ENCODE results near the gene NRXN2.

NRXN2 gene

GRCh38 chr11:64627371-64627770 is 95.6 kb downstream of the NRXN2 start:
- Histone ChIP-seq H3K9ac (ENCODE audit: low read length) (no peak overlapping the region), H3K4me3 (ENCODE audit: low read length) (no peak overlapping the region), H4K5ac (ENCODE audit: low read length) (no peak overlapping the region), H3K4ac (ENCODE audit: low read depth, low read length) (no peak overlapping the region), H3K27me3 (ENCODE audit: insufficient read depth, low read length, poor library complexity) (no peaks in the 10 kb centered on the region), H3K4me2 (ENCODE audit: low read length) (no peak overlapping the region), H2BK120ac (ENCODE audit: low read depth, low read length) (no peak overlapping the region), H3K56ac (ENCODE audit: low read length) (no peak overlapping the region), H3K23ac (ENCODE audit: low read length) (no peak overlapping the region), H3K27ac (ENCODE audit: low read depth, low read length) (no peak overlapping the region), H2AK5ac (ENCODE audit: low read length) (no peak overlapping the region), H2BK5ac (ENCODE audit: low read length) (no peak overlapping the region), H3K79me1 (ENCODE audit: low read length) (no peaks in the 10 kb centered on the region), H3K36me3 (ENCODE audit: control insufficient read depth, insufficient read depth, low read length) (no peaks in the 10 kb centered on the region), H3K79me2 (ENCODE audit: control insufficient read depth, insufficient read depth, low read length) (no peaks in the 10 kb centered on the region), H3K4me1 (ENCODE audit: control insufficient read depth, low read depth, low read length) (no peaks in the 10 kb centered on the region), H3K18ac (ENCODE audit: low read length) (no peak overlapping the region), H2BK15ac (replicated peaks; ENCODE audit: low read depth) (no peak overlapping the region), H4K8ac (ENCODE audit: low read depth, low read length) (no peak overlapping the region)
- WGBS (ENCODE audit: extremely low coverage, insufficient coverage, low lambda C conversion rate), result no CpG with 5 or more reads among the region's 4 CpGs
- no peak for DNase-seq

- H2AK5ac ChIP-seq (ENCODE audit: low read length), result no peak overlapping the region
- no peaks in the 10 kb centered on the region for H3K36me3 ChIP-seq (ENCODE audit: control insufficient read depth, insufficient read depth, low read length)
- no peak overlapping the region for H3K18ac ChIP-seq (ENCODE audit: low read length)
- no peak overlapping the region for H3K4me3 ChIP-seq (ENCODE audit: low read length)
- H2BK120ac ChIP-seq (ENCODE audit: low read depth, low read length), result no peak overlapping the region
- H3K4me1 ChIP-seq (ENCODE audit: control insufficient read depth, low read depth, low read length), result no peaks in the 10 kb centered on the region
- no peak overlapping the region for H3K4ac ChIP-seq (ENCODE audit: low read depth, low read length)
- no peaks in the 10 kb centered on the region for H3K27me3 ChIP-seq (ENCODE audit: insufficient read depth, low read length, poor library complexity)
- no peak overlapping the region for H3K23ac ChIP-seq (ENCODE audit: low read length)
- H3K9ac ChIP-seq (ENCODE audit: low read length), result no peak overlapping the region
- no peak overlapping the region for H4K8ac ChIP-seq (ENCODE audit: low read depth, low read length)
- H2BK5ac ChIP-seq (ENCODE audit: low read length), result no peak overlapping the region
- no peaks in the 10 kb centered on the region for H3K79me1 ChIP-seq (ENCODE audit: low read length)
- no peak overlapping the region for H3K56ac ChIP-seq (ENCODE audit: low read length)
- no peak overlapping the region for H4K5ac ChIP-seq (ENCODE audit: low read length)
- DNase-seq, result no peak
- H3K79me2 ChIP-seq (ENCODE audit: control insufficient read depth, insufficient read depth, low read length), result no peaks in the 10 kb centered on the region
- H3K4me2 ChIP-seq (ENCODE audit: low read length), result no peak overlapping the region
- H3K27ac ChIP-seq (ENCODE audit: low read depth, low read length), result no peak overlapping the region
- no peak overlapping the region for H2BK15ac ChIP-seq (replicated peaks; ENCODE audit: low read depth)
- WGBS (ENCODE audit: extremely low coverage, insufficient coverage, low lambda C conversion rate), result 100% methylated on average over 1 of the region's 9 CpGs
Measured at GRCh38 chr11:64626637-64627036, 96.4 kb downstream of the NRXN2 start.

GRCh38 chr11:64624883-64625481 is 98.0 kb downstream of the NRXN2 start:
- H3K79me2 ChIP-seq (ENCODE audit: control insufficient read depth, insufficient read depth, low read length), result no peaks in the 10 kb centered on the region
- no peaks in the 10 kb centered on the region for H3K36me3 ChIP-seq (ENCODE audit: control insufficient read depth, insufficient read depth, low read length)
- H3K56ac ChIP-seq (ENCODE audit: low read length), result no peak overlapping the region
- H4K5ac ChIP-seq (ENCODE audit: low read length), result no peak overlapping the region
- H2BK120ac ChIP-seq (ENCODE audit: low read depth, low read length), result no peak overlapping the region
- H3K27me3 ChIP-seq (ENCODE audit: insufficient read depth, low read length, poor library complexity), result no peaks in the 10 kb centered on the region
- no peak overlapping the region for H3K4ac ChIP-seq (ENCODE audit: low read depth, low read length)
- H3K4me1 ChIP-seq (ENCODE audit: control insufficient read depth, low read depth, low read length), result no peaks in the 10 kb centered on the region
- H3K79me1 ChIP-seq (ENCODE audit: low read length), result no peaks in the 10 kb centered on the region
- H4K8ac ChIP-seq (ENCODE audit: low read depth, low read length), result no peak overlapping the region
- H3K9ac ChIP-seq (ENCODE audit: low read length), result no peak overlapping the region
- no peak overlapping the region for H2AK5ac ChIP-seq (ENCODE audit: low read length)
- no peak overlapping the region for H3K18ac ChIP-seq (ENCODE audit: low read length)
- no peak overlapping the region for H3K4me2 ChIP-seq (ENCODE audit: low read length)
- no peak overlapping the region for H3K27ac ChIP-seq (ENCODE audit: low read depth, low read length)
- no peak overlapping the region for H2BK15ac ChIP-seq (replicated peaks; ENCODE audit: low read depth)
- H2BK5ac ChIP-seq (ENCODE audit: low read length), result no peak overlapping the region
- no CpG with 5 or more reads among the region's 4 CpGs for WGBS (ENCODE audit: extremely low coverage, insufficient coverage, low lambda C conversion rate)
- DNase-seq, result no peak
- H3K23ac ChIP-seq (ENCODE audit: low read length), result no peak overlapping the region
- no peak overlapping the region for H3K4me3 ChIP-seq (ENCODE audit: low read length)

GRCh38 chr11:64622681-64623080 is 100.3 kb downstream of the NRXN2 start:
- Histone ChIP-seq H4K8ac (ENCODE audit: low read depth, low read length) (no peak overlapping the region), H2AK5ac (ENCODE audit: low read length) (no peak overlapping the region), H3K56ac (ENCODE audit: low read length) (no peak overlapping the region), H2BK120ac (ENCODE audit: low read depth, low read length) (no peak overlapping the region), H3K27me3 (ENCODE audit: insufficient read depth, low read length, poor library complexity) (no peaks in the 10 kb centered on the region), H2BK5ac (ENCODE audit: low read length) (no peak overlapping the region), H3K4me1 (ENCODE audit: control insufficient read depth, low read depth, low read length) (no peaks in the 10 kb centered on the region), H3K18ac (ENCODE audit: low read length) (no peak overlapping the region), H3K4me2 (ENCODE audit: low read length) (no peak overlapping the region), H3K4ac (ENCODE audit: low read depth, low read length) (no peak overlapping the region), H3K36me3 (ENCODE audit: control insufficient read depth, insufficient read depth, low read length) (no peaks in the 10 kb centered on the region), H3K4me3 (ENCODE audit: low read length) (no peak overlapping the region), H3K79me2 (ENCODE audit: control insufficient read depth, insufficient read depth, low read length) (no peaks in the 10 kb centered on the region), H3K9ac (ENCODE audit: low read length) (no peak overlapping the region), H2BK15ac (replicated peaks; ENCODE audit: low read depth) (no peak overlapping the region), H3K79me1 (ENCODE audit: low read length) (no peaks in the 10 kb centered on the region), H4K5ac (ENCODE audit: low read length) (no peak overlapping the region), H3K23ac (ENCODE audit: low read length) (no peak overlapping the region), H3K27ac (ENCODE audit: low read depth, low read length) (no peak overlapping the region)
- no CpG with 5 or more reads among the region's 19 CpGs for WGBS (ENCODE audit: extremely low coverage, insufficient coverage, low lambda C conversion rate)
- DNase-seq, result no peak

GRCh38 chr11:64621283-64622019 is 101.5 kb downstream of the NRXN2 start:
- no peak overlapping the region for H4K8ac ChIP-seq (ENCODE audit: low read depth, low read length)
- no peak for DNase-seq
- H3K4me2 ChIP-seq (ENCODE audit: low read length), result no peak overlapping the region
- H2BK5ac ChIP-seq (ENCODE audit: low read length), result no peak overlapping the region
- no peak overlapping the region for H2BK15ac ChIP-seq (replicated peaks; ENCODE audit: low read depth)
- no CpG with 5 or more reads among the region's 5 CpGs for WGBS (ENCODE audit: extremely low coverage, insufficient coverage, low lambda C conversion rate)
- no peaks in the 10 kb centered on the region for H3K27me3 ChIP-seq (ENCODE audit: insufficient read depth, low read length, poor library complexity)
- no peaks in the 10 kb centered on the region for H3K4me1 ChIP-seq (ENCODE audit: control insufficient read depth, low read depth, low read length)
- no peak overlapping the region for H3K9ac ChIP-seq (ENCODE audit: low read length)
- H3K4me3 ChIP-seq (ENCODE audit: low read length), result no peak overlapping the region
- no peak overlapping the region for H2BK120ac ChIP-seq (ENCODE audit: low read depth, low read length)
- no peak overlapping the region for H3K23ac ChIP-seq (ENCODE audit: low read length)
- no peak overlapping the region for H3K4ac ChIP-seq (ENCODE audit: low read depth, low read length)
- no peaks in the 10 kb centered on the region for H3K79me1 ChIP-seq (ENCODE audit: low read length)
- no peaks in the 10 kb centered on the region for H3K79me2 ChIP-seq (ENCODE audit: control insufficient read depth, insufficient read depth, low read length)
- no peak overlapping the region for H3K56ac ChIP-seq (ENCODE audit: low read length)
- H4K5ac ChIP-seq (ENCODE audit: low read length), result no peak overlapping the region
- H3K36me3 ChIP-seq (ENCODE audit: control insufficient read depth, insufficient read depth, low read length), result no peaks in the 10 kb centered on the region
- no peak overlapping the region for H3K27ac ChIP-seq (ENCODE audit: low read depth, low read length)
- no peak overlapping the region for H3K18ac ChIP-seq (ENCODE audit: low read length)
- no peak overlapping the region for H2AK5ac ChIP-seq (ENCODE audit: low read length)

All from mesendoderm (in vitro differentiated cells).